Activated CD4-positive, alpha-beta T cell treated with anti-CD3 and anti-CD28 coated beads, Interleukin-2, amount 50 U/mL, for 16 hours (primary cell): ENCODE measurements around the gene NME4.

Experiments
- DNase-seq: peaks from one replicate; pipeline ENCODE4 v3.0.0-alpha.2; 2020

The NME4 gene

GRCh38 chr16:440627-441026 lies 43.6 kb downstream of the NME4 start:
- no peak for DNase-seq

GRCh38 chr16:441447-441846 lies 44.4 kb downstream of the NME4 start:
- DNase-seq: no peak

- no peak for DNase-seq
Observed at GRCh38 chr16:442976-443375, 46.0 kb downstream of the NME4 start.

GRCh38 chr16:444027-444426 lies 47.0 kb downstream of the NME4 start:
- no peak for DNase-seq

GRCh38 chr16:445566-445965 lies 48.6 kb downstream of the NME4 start:
- DNase-seq: no peak
